HepG2 (cell line): Measurements from ENCODE around the gene BPIFB2. TPM values are rescaled to one million over a fixed set of nuclear protein-coding genes. Genes with fewer than 3 reads are reported as not detected.

ENCODE experiments used
- AKAP8 ChIP-seq: sonication (generic); formaldehyde crosslinking; IDR thresholded peaks from 2 replicates; pipeline ENCODE4 v1.5.1; 2020; ENCODE audit warnings: mild to moderate bottlenecking, missing genetic modification reagents
- ERF ChIP-seq: IDR thresholded peaks from 2 replicates; pipeline ENCODE4 v1.6.1; 2018; ENCODE audit warnings: missing biosample characterization, missing genetic modification reagents
- FOXA1 ChIP-seq, 2 experiments: fragments of 450-650 bp in 1 of 2; sonication (generic) in 1 of 2; formaldehyde crosslinking in 1 of 2; IDR thresholded peaks; 2 replicates each; pipeline versions ENCODE4 v1.4.0 to v1.6.1; 2016 to 2020; ENCODE audit warnings: missing genetic modification reagents in 1 of 2
- HCFC1 ChIP-seq: fragments of 150-350 bp; IDR thresholded peaks from 2 replicates; pipeline ENCODE4 v1.6.1; 2014; ENCODE audit warnings: low read depth, low read length
- HNRNPH1 ChIP-seq: fragments of 200-400 bp; formaldehyde crosslinking; optimal IDR thresholded peaks from 2 replicates; pipeline ENCODE3; 2017; ENCODE audit warnings: mild to moderate bottlenecking, low read depth, low read length
- HNRNPL ChIP-seq: fragments of 200-400 bp; formaldehyde crosslinking; IDR thresholded peaks from 2 replicates; pipeline ENCODE4 v1.6.1; 2017; ENCODE audit warnings: mild to moderate bottlenecking, low read depth, low read length
- NONO ChIP-seq, 2 experiments: fragments of 450-650 bp in 1 of 2; sonication (generic) in 1 of 2; formaldehyde crosslinking in 1 of 2; IDR thresholded peaks in 1 of 2; conservative IDR thresholded peaks in 1 of 2; 2 replicates each; pipeline versions ENCODE4 v1.6.1 to v1.8.0; 2017 to 2022; ENCODE audit warnings: mild to moderate bottlenecking in 1 of 2, missing genetic modification reagents in 1 of 2, moderate library complexity in 1 of 2
- PAF1 ChIP-seq: IDR thresholded peaks from 2 replicates; pipeline ENCODE4 v1.6.1; 2016; ENCODE audit warnings: missing genetic modification reagents, missing compliant biosample characterization
- PITX1 ChIP-seq: sonication (generic); formaldehyde crosslinking; IDR thresholded peaks from 2 replicates; pipeline ENCODE4 v1.5.1; 2020; ENCODE audit warnings: mild to moderate bottlenecking, missing genetic modification reagents
- POLR2AphosphoS5 ChIP-seq: IDR thresholded peaks from 2 replicates; pipeline ENCODE4 v1.6.1; 2012; ENCODE audit warnings: low read depth, low read length
- POLR2G ChIP-seq: fragments of 200-400 bp; formaldehyde crosslinking; IDR thresholded peaks from 2 replicates; pipeline ENCODE4 v1.6.1; 2018; ENCODE audit warnings: mild to moderate bottlenecking, low read depth, low read length, moderate library complexity
- RFXANK ChIP-seq: IDR thresholded peaks from 2 replicates; pipeline ENCODE4 v1.6.1; 2016
- SUZ12 ChIP-seq: fragments of 150-350 bp; IDR thresholded peaks from 2 replicates; pipeline ENCODE4 v1.6.1; 2014; ENCODE audit warnings: low read depth, low read length
- TARDBP ChIP-seq: sonication (generic); formaldehyde crosslinking; IDR thresholded peaks from 2 replicates; pipeline ENCODE4 v1.8.0; 2022; ENCODE audit warnings: mild to moderate bottlenecking, missing genetic modification reagents
- TSC22D2 ChIP-seq: sonication (generic); formaldehyde crosslinking; IDR thresholded peaks from 2 replicates; pipeline ENCODE4 v1.5.1; 2020; ENCODE audit warnings: missing genetic modification reagents, mild to moderate bottlenecking, borderline replicate concordance
- ZC3H13 ChIP-seq: sonication (generic); formaldehyde crosslinking; IDR thresholded peaks from 2 replicates; pipeline ENCODE4 v1.8.1; 2023; ENCODE audit warnings: mild to moderate bottlenecking, missing genetic modification reagents, moderate library complexity
- ZNF235 ChIP-seq: sonication (generic); formaldehyde crosslinking; IDR thresholded peaks from 2 replicates; pipeline ENCODE4 v1.8.1; 2023; ENCODE audit warnings: mild to moderate bottlenecking, missing genetic modification reagents, borderline replicate concordance
- ZNF484 ChIP-seq: sonication (generic); formaldehyde crosslinking; IDR thresholded peaks from 2 replicates; pipeline ENCODE4 v1.5.1; 2020; ENCODE audit warnings: mild to moderate bottlenecking, low read depth, missing genetic modification reagents, borderline replicate concordance
- ZNF616 ChIP-seq: sonication (generic); formaldehyde crosslinking; IDR thresholded peaks from 2 replicates; pipeline ENCODE4 v1.5.0; 2020; ENCODE audit warnings: low read depth, mild to moderate bottlenecking, missing genetic modification reagents
- polyA plus RNA-seq, 8 experiments: library from polyadenylated mRNA; depleted of rRNA in 3 of 8; stranded (reverse) in 7 of 8; unstranded in 1 of 8; fragments of >200 nt; fragmentation: Illumina TruSeq in 4 of 8; extraction: Trizol in 4 of 8; gene quantifications; 2 replicates each; pipeline versions ENCODE4 v1.2.1 to v1.2.3, GENCODE V29; 2011 to 2016; ENCODE audit warnings: low read depth in 4 of 8, missing spikeins in 1 of 8, mixed read lengths in 1 of 8; ENCODE audit not compliant: insufficient read depth in 1 of 8
- total RNA-seq, 5 experiments: library from RNA; depleted of rRNA; stranded (reverse); fragments of >200 nt; fragmentation: Illumina TruSeq; extraction: Trizol; gene quantifications; 2 replicates each; pipeline ENCODE4 v1.2.3, GENCODE V29; 2016; ENCODE audit warnings: low read depth in 1 of 5
- TF ChIP-seq, protein P1 (sequence below): sonication (generic); formaldehyde crosslinking; IDR thresholded peaks from 2 replicates; pipeline ENCODE4 v1.8.1; 2023; ENCODE audit warnings: mild to moderate bottlenecking, missing genetic modification reagents
- TF ChIP-seq, protein P2 (sequence below): sonication (generic); formaldehyde crosslinking; IDR thresholded peaks from 2 replicates; pipeline ENCODE4 v1.5.1; 2020; ENCODE audit warnings: mild to moderate bottlenecking, missing genetic modification reagents, moderate library complexity
- TF ChIP-seq, protein P3 (sequence below): sonication (generic); formaldehyde crosslinking; IDR thresholded peaks from 2 replicates; pipeline ENCODE4 v1.5.1; 2020; ENCODE audit warnings: missing genetic modification reagents, mild to moderate bottlenecking, borderline replicate concordance

BPIFB2 gene
- total and polyA plus RNA-seq, 2 of the 13 experiments (the other 11 are each of a cell fraction or from before 2014, with no cell fraction given): 54.5 to 902 TPM

DNA sequence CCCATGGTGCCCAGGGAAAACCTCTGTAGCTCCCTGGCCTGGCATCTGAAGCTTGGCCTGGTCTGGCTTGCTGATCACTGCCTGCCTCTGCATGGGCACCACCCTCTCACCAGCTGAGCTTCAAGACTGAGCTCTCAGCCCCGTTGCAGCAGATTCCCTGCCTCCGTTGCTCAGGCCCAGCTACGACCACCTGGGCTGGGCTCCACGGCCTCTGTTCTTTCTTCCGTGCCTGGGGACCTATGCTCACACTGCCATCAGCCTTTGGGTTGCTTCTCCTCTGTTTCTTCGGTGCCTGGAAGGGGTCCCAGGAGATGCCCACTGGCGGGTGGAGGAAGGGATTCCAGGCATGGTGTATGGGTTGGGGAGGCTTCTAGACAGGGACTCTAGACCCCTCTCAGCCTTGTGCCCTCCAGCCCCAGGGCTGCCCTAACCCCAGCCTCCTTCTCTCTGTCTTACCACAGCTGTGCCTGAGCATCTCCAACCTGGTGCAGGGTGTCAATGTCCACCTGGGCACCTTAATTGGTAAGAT is 9.1 kb downstream of the BPIFB2 start (continued):
- TF ChIP-seq FOXA1 (IDR thresholded peaks at IDR 0.05): no peak
- 0 out of 2 replicates have a peak, but pooled peaks have one; percentile 7 for TF ChIP-seq FOXA1 (CRISPR knock-in tag; IDR thresholded peaks at IDR 0.05)
- TF ChIP-seq PITX1 (CRISPR knock-in tag): peak; percentile 17; the same call in 1 of the 2 replicates
- no peak for TF ChIP-seq TSC22D2
- TF ChIP-seq SUZ12: no peak
- TF ChIP-seq HNRNPH1: peak; percentile 29
- no peak for TF ChIP-seq PAF1 (CRISPR knock-in tag)
- peak; percentile 72 for TF ChIP-seq ZC3H13
- no peak for TF ChIP-seq RFXANK
- TF ChIP-seq NONO (IDR thresholded peaks at IDR 0.05): no peak
- peak; percentile 33; the same call in 1 of the 2 replicates for TF ChIP-seq NONO (CRISPR knock-in tag; conservative IDR thresholded peaks at IDR 0.05)
- peak; percentile 37; the same call in 1 of the 2 replicates for TF ChIP-seq TARDBP (CRISPR knock-in tag)
- TF ChIP-seq ZNF616 (CRISPR knock-in tag): no peak
- no peak for TF ChIP-seq HCFC1
- peak; percentile 72; the same call in 1 of the 2 replicates for TF ChIP-seq AKAP8 (CRISPR knock-in tag)
- peak; percentile 43; the same call in 1 of the 2 replicates for TF ChIP-seq HNRNPL
- peak; percentile 61 for TF ChIP-seq POLR2G
- TF ChIP-seq, protein P1, sequence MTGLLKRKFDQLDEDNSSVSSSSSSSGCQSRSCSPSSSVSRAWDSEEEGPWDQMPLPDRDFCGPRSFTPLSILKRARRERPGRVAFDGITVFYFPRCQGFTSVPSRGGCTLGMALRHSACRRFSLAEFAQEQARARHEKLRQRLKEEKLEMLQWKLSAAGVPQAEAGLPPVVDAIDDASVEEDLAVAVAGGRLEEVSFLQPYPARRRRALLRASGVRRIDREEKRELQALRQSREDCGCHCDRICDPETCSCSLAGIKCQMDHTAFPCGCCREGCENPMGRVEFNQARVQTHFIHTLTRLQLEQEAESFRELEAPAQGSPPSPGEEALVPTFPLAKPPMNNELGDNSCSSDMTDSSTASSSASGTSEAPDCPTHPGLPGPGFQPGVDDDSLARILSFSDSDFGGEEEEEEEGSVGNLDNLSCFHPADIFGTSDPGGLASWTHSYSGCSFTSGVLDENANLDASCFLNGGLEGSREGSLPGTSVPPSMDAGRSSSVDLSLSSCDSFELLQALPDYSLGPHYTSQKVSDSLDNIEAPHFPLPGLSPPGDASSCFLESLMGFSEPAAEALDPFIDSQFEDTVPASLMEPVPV (CRISPR knock-in tag): 0 out of 2 replicates have a peak, but pooled peaks have one; percentile 13
- TF ChIP-seq, protein P2, sequence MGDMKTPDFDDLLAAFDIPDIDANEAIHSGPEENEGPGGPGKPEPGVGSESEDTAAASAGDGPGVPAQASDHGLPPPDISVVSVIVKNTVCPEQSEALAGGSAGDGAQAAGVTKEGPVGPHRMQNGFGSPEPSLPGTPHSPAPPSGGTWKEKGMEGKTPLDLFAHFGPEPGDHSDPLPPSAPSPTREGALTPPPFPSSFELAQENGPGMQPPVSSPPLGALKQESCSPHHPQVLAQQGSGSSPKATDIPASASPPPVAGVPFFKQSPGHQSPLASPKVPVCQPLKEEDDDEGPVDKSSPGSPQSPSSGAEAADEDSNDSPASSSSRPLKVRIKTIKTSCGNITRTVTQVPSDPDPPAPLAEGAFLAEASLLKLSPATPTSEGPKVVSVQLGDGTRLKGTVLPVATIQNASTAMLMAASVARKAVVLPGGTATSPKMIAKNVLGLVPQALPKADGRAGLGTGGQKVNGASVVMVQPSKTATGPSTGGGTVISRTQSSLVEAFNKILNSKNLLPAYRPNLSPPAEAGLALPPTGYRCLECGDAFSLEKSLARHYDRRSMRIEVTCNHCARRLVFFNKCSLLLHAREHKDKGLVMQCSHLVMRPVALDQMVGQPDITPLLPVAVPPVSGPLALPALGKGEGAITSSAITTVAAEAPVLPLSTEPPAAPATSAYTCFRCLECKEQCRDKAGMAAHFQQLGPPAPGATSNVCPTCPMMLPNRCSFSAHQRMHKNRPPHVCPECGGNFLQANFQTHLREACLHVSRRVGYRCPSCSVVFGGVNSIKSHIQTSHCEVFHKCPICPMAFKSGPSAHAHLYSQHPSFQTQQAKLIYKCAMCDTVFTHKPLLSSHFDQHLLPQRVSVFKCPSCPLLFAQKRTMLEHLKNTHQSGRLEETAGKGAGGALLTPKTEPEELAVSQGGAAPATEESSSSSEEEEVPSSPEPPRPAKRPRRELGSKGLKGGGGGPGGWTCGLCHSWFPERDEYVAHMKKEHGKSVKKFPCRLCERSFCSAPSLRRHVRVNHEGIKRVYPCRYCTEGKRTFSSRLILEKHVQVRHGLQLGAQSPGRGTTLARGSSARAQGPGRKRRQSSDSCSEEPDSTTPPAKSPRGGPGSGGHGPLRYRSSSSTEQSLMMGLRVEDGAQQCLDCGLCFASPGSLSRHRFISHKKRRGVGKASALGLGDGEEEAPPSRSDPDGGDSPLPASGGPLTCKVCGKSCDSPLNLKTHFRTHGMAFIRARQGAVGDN (CRISPR knock-in tag): peak; percentile 27
- TF ChIP-seq ERF (CRISPR knock-in tag): no peak
- TF ChIP-seq POLR2AphosphoS5: peak; percentile 37
- TF ChIP-seq ZNF484: no peak
- TF ChIP-seq, protein P3, sequence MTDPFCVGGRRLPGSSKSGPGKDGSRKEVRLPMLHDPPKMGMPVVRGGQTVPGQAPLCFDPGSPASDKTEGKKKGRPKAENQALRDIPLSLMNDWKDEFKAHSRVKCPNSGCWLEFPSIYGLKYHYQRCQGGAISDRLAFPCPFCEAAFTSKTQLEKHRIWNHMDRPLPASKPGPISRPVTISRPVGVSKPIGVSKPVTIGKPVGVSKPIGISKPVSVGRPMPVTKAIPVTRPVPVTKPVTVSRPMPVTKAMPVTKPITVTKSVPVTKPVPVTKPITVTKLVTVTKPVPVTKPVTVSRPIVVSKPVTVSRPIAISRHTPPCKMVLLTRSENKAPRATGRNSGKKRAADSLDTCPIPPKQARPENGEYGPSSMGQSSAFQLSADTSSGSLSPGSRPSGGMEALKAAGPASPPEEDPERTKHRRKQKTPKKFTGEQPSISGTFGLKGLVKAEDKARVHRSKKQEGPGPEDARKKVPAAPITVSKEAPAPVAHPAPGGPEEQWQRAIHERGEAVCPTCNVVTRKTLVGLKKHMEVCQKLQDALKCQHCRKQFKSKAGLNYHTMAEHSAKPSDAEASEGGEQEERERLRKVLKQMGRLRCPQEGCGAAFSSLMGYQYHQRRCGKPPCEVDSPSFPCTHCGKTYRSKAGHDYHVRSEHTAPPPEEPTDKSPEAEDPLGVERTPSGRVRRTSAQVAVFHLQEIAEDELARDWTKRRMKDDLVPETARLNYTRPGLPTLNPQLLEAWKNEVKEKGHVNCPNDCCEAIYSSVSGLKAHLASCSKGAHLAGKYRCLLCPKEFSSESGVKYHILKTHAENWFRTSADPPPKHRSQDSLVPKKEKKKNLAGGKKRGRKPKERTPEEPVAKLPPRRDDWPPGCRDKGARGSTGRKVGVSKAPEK: no peak
- no peak for TF ChIP-seq ZNF235 (CRISPR knock-in tag)
